GM19452 (cell line): Measurements from ENCODE around the gene PDE6B.

Experiments
- ATAC-seq: cut with Tn5 transposase; IDR thresholded peaks from one replicate; pipeline ENCODE4 v1.9.1; 2021; ENCODE audit not compliant: unreplicated experiment

Gene PDE6B

DNA sequence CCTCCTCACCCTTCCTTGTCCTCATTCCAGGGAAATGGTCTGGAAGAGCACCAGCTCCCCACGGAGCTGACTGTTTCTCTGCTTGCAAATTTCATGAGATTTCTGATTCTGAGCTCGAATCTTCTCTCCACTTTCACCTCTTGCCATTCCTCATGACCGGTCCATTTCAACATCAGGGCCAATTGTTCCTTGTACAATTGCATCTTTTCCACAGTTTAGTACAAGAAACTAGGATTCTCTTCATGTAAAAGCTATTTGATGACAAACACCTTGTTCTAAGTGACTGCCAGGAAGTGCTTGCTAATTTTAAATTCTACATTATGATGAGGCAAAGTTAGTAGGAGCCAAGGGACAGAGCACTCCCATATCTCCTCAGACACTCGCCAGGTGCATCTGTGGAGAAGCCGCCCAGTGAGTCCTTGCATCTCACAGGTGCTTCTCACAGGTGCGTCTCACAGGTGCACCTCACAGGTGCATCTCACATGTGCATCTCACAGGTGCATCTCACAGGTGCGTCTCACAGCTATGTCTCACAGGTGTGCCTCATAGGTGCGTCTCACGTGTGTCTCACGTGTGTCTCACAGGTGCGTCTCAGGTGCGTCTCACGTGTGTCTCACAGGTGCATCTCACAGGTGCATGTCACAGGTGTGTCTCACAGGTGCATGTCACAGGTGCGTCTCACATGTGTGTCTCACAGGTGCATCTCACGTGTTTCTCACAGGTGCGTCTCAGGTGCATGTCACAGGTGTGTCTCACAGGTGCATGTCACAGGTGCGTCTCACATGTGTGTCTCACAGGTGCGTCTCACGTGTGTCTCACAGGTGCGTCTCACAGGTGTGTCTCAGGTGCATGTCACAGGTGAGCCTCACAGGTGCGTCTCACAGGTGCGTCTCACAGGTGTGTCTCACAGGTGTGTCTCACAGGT lies 3.0 kb upstream of the PDE6B start:
- no peak for ATAC-seq

DNA sequence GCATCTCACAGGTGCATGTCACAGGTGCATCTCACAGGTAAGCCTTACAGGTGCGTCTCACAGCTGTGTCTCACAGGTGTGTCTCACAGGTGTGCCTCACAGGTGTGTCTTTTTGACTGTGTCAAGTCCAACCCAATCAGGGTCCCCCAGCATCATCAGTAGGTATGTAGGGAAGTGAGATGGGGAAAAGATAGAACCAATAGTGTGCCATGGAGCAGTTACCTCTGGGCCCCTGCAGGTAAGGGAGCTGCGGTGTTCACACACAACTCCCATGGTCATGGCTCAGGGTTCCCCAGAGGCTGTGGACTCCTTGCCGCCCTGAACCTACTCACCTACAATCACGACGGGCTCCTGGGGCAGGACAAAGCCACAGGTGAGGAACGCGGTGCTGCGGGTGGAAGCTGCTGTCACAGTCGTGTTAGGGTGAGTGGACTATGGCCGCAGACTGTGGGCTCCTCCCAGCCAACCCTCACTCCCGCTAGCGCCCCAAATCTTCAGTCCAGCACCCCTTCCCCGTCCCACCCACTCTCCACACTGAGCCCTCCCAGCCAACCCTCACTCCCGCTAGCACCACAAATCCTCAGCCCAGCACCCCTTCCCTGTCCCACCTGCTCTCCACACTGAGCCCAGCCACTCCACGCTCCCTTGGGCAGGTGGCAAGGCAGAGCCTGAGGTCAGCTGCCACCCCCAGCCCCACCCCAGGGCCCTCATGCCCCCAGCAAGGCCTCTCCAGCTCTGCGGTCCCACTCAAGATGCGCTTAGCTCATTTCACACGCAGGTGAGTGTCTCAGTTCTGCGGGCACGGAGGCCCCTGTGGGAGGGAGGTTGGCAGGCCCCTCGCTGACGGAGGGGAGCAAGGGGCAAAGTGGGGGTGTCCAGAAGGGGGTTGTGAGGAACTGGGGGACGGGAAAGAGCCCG lies 2.1 kb upstream of the PDE6B start:
- ATAC-seq: no peak

- ATAC-seq: no peak
Measured at GRCh38 chr4:623914-624566, 1.3 kb upstream of the PDE6B start.

GRCh38 chr4:625631-626161 lies 323 bp downstream of the PDE6B start:
- no peak for ATAC-seq

GRCh38 chr4:626201-627091 lies 1.1 kb downstream of the PDE6B start:
- ATAC-seq: no peak

DNA sequence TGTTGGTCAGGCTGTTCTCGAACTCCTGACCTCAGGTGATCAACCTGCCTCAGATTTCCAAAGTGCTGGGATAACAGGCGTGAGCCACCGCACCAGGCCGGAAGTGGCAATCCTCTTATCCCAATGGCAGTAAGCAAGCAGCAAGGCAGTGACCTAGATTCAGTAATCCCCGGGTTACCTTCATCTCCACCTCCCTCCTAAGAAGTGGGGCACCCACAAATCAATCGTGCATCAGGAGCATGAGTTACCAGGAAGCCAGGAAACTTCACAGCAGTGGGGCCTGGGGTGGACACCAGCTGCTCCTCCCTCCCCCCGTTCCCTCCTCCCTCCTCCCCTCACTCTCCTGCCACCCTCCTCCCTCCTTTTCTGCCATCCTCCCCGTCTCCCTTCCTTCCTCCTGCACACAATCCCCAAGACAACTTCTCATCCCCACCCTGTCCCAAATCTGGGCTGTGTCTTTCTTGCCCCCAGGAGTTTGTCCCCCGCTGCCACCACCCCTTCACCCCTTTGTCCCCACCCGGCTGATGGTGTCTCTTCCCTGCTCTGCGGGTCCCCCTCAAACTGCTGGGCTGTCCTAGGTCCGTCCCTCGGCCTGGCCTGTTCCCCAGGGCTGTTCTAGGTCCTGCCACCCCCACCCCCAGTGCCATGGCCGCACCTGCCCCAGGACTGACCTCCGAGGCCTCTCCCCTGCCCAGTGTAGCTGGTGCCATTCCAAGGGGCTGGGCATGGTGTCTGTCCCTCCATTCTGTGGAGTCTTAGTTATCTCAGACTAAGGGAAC lies 2.2 kb downstream of the PDE6B start:
- ATAC-seq: no peak

GRCh38 chr4:628311-628741 lies 3.0 kb downstream of the PDE6B start:
- no peak for ATAC-seq

DNA sequence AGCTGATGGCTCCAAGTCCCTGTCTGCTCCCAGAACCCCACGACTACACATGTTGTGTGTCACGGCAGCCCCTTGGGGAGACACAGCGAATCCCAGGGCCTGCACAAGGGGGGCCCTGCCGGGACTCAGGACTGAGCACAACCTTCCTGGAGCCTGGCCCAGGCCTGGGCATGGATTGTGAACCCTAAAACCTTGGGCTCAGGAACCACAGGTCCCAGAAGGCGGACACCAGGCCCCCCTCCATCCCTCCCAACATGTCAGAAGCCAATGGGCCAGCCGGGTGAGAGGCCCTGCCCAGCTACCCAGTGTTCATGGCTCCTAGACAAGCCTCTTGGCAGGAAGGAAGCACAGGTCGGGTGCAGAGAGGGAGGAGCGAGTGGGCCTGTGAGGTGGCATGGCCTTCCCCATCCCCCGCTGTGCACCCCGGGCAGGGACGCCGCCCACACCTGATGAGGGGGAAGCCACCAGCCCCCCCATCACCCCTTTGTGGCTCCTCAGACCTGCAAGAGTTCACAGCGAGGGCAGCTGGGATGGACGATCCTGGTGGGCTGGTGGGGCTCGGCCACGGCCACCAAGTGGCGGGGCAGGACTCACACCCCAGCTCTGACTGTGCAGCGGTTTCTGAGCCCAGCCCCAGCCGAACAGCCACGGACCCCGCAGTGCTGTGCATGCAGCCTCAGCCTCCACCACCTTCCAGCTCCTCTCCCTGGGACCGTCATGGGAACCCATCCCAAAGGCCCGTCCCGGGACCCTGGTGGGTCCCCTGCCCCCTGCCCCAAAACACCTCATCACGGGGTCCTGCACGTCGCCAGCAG lies 3.7 kb downstream of the PDE6B start:
- ATAC-seq: no peak

- ATAC-seq: no peak
Measured at GRCh38 chr4:629636-629914, 4.2 kb downstream of the PDE6B start.

DNA sequence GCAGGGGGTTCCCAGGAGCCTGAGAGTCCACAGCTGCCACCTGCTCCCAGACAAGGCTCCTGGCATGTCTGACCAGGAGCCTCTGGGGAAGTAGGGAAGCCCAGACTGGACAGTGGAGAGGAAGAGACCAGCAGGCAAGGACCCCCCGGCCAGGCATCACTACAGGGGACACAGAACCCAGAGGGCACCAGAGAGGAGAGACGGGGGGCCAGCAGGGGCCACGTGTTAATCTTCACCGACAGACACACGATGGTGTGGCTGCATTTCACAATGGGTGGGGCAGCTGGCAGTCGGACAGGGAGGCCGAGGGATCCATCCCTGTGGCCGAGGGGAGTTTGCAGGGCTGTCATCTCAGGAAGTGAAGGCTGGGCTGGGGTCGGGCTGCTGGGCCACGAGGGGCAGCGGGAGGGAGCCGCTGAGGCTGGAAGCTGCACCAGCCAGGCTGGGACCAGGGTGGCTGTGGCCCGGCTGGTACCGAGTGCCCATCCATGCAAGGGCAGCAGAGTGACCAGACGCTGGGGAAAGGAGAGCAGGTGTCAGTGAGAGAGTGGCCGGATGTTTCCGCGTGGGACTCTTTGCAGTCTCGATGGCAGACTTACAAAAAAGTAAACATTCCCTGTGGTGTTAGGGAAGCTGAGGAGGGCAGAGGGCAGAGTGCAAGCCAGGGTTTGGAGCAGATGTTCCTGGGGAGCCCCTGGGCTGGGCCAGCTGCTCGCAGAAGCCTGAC lies 4.7 kb downstream of the PDE6B start:
- no peak for ATAC-seq

DNA sequence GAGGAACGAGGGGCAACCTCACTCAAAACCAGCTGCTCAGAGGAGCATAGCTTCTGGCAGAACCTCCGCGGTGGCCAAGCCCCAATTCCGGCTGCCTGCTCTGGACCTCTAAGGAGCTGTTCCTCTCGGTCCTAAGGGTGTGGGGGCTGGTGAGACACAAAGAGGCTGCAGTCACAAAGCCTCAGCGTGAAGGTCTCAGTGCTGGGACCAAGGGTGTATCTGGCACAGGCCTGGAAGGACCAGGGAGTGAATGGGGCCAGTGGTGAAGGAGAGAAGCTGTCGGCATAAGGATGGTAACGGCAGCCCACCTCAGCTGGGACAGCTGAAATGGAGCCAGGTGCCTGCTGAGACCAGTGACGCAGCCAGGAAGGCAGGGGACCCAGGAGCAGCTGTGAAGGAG lies 5.3 kb downstream of the PDE6B start:
- no peak for ATAC-seq

GRCh38 chr4:632196-632790 lies 6.9 kb downstream of the PDE6B start:
- ATAC-seq: no peak

GRCh38 chr4:632926-633325 lies 7.6 kb downstream of the PDE6B start:
- no peak for ATAC-seq

DNA sequence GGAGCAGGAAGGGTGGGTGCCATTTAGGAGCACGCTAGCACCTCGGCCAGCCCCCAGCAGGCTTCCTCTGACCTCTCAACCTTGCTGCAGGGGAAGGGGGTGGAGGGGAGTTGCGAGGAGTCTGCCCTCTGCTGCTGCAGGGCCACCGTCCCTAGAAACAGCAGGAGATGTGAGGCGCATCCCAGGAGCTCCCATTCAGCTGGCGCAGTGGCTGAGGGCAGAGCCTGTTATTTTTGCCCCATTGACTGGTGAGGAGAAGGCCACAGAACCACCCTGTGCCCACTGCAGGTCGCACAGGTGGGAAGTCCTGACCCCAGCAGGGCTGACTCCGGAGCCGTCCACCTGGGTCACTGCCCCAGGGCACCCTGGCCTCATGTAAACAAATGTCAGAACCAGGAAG lies 8.0 kb downstream of the PDE6B start:
- ATAC-seq: no peak

DNA sequence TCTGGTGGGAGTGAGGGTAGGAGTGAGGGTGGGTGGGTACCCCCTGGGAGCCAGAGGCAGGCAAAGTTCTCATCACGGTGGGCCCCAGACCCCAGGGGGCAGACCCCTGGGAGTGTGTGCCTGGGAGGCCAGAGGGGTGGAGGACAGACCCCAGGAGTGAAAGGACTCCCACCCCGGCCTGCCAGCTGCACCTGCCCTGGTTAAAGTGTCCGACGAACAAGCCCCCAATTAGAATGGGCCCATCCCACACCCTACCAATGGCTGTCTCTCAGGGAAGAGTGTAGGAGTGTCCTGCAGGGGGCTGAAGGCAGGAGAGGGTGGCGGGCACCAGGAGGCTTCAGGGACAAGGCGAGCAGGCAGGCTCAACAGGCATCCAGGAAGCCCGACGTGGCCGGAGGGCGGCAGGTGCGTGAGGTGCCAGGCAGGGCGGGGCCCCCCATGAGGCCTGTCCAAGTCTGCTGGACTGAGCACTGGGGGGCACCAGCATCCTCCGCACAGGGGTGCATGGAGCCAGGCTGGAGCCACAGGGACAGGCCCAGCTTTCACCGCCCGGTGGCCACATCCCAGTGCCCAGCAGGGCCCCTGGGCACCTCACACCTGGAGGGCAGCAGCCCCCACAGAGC lies 8.7 kb downstream of the PDE6B start:
- no peak for ATAC-seq

- ATAC-seq: no peak
Measured at GRCh38 chr4:634599-634985, 9.2 kb downstream of the PDE6B start.
